NCI-H446 (cell line): Measurements from ENCODE around the gene B9D2.
A peak's percentile ranks its signal among the peaks of the same experiment; 100 is the strongest.
"Not testable (repeated sequence)": the region's sequence is repeated elsewhere in the genome, so short reads cannot be mapped to it uniquely, and the experiment has no call there.

Source experiments
- DNase-seq, 2 experiments: peaks; one replicate each; lab custom pipeline; 2025; lab: John Stamatoyannopoulos, UW

The B9D2 gene

GRCh38 chr19:41386442-41386841 is 22.5 kb upstream of the B9D2 start:
- no peak for DNase-seq

GRCh38 chr19:41384351-41384750 is 20.4 kb upstream of the B9D2 start:
- no peak for DNase-seq

GRCh38 chr19:41381536-41381935 is 17.6 kb upstream of the B9D2 start:
- DNase-seq, result not testable (repeated sequence)

- DNase-seq, result no peak
These were observed 14.2 kb upstream of the B9D2 start for GRCh38 chr19:41377977-41378709.

- DNase-seq, result no peak
These were observed 13.0 kb upstream of the B9D2 start for GRCh38 chr19:41376998-41377365.

GRCh38 chr19:41376241-41376997 is 12.5 kb upstream of the B9D2 start, which contains the start of gene TMEM91:
Gene TMEM91, plus strand, starts transcription at chr19:41376533. Its CDS starts 1,777 bp downstream, at chr19:41378310.
- no peak for DNase-seq

- peak; percentile 95 to 99 for DNase-seq
These were observed 10.0 kb upstream of the B9D2 start for GRCh38 chr19:41373993-41374392.

GRCh38 chr19:41372501-41372900 is 8.6 kb upstream of the B9D2 start:
- no peak for DNase-seq

GRCh38 chr19:41371541-41371940 is 7.6 kb upstream of the B9D2 start:
- no peak for DNase-seq

GRCh38 chr19:41371119-41371518 is 7.2 kb upstream of the B9D2 start:
- DNase-seq, result not testable (repeated sequence)

GRCh38 chr19:41369769-41370168 is 5.8 kb upstream of the B9D2 start:
- DNase-seq, result no peak

GRCh38 chr19:41367848-41368301 is 3.9 kb upstream of the B9D2 start:
- no peak for DNase-seq

GRCh38 chr19:41366089-41366488 is 2.1 kb upstream of the B9D2 start:
- no peak for DNase-seq

- no peak for DNase-seq
These were observed 809 bp upstream of the B9D2 start for GRCh38 chr19:41364524-41365391.

- DNase-seq, result no peak
These were observed 587 bp downstream of the B9D2 start for GRCh38 chr19:41363371-41363752.

- DNase-seq, result no peak
These were observed 1.7 kb downstream of the B9D2 start for GRCh38 chr19:41362143-41362847.

- DNase-seq, result no peak
These were observed 4.2 kb downstream of the B9D2 start for GRCh38 chr19:41359741-41360140.

GRCh38 chr19:41357746-41358145 is 6.2 kb downstream of the B9D2 start:
- no peak for DNase-seq

GRCh38 chr19:41356984-41357739 is 6.8 kb downstream of the B9D2 start:
- no peak for DNase-seq

GRCh38 chr19:41355802-41356201 is 8.1 kb downstream of the B9D2 start:
- DNase-seq, result no peak

- DNase-seq, result no peak
These were observed 8.9 kb downstream of the B9D2 start for GRCh38 chr19:41355035-41355434.
